PC-9 (cell line): ENCODE data around the gene HOXA1. TPM values are rescaled to one million over a fixed set of nuclear protein-coding genes. Genes with fewer than 3 reads are reported as not detected.

Experiments
- BruUV-seq: library from RNA; stranded (reverse); fragments of 400-500 nt; replicated peaks from 2 replicates; lab custom pipeline; 2021; lab: Mats Ljungman, UMichigan
- CTCF ChIA-PET: fragments of 300-600 bp; sonication (Branson Sonifier 250); formaldehyde crosslinking; loops from one replicate; lab custom pipeline; 2022; ENCODE audit warnings: antibody characterized with exemption; lab: Charles Lee
- POLR2A ChIA-PET: fragments of 300-600 bp; sonication (Branson Sonifier 250); formaldehyde crosslinking; loops from one replicate; lab custom pipeline; 2022; ENCODE audit warnings: antibody characterized with exemption; ENCODE audit not compliant: unreplicated experiment; lab: Charles Lee
- DNase-seq, 2 experiments: peaks; one replicate each; pipeline versions ENCODE4 v3.0.0 to v3.0.0-alpha.2; 2015 to 2022; ENCODE audit warnings: mixed read lengths in 1 of 2
- H2AFZ ChIP-seq: fragments of 200-600 bp; sonication (generic); 2 replicates; pipeline ENCODE4 v1.8.1; 2017; ENCODE audit warnings: antibody characterized with exemption
- H3F3A ChIP-seq: fragments of 200-600 bp; sonication (generic); 2 replicates; pipeline ENCODE4 v1.8.1; 2017; ENCODE audit warnings: antibody characterized with exemption, mild to moderate bottlenecking, low read depth; ENCODE audit not compliant: insufficient read depth
- H3K27ac ChIP-seq: fragments of 200-600 bp; sonication (generic); 2 replicates; pipeline ENCODE4 v1.6.1; 2016; ENCODE audit warnings: mixed run types
- H3K27me3 ChIP-seq: fragments of 200-600 bp; sonication (generic); 2 replicates; pipeline ENCODE4 v1.6.1; 2016; ENCODE audit warnings: low read depth, mixed run types; ENCODE audit not compliant: insufficient read depth
- H3K36me3 ChIP-seq: fragments of 200-600 bp; sonication (generic); 2 replicates; pipeline ENCODE4 v1.6.1; 2016; ENCODE audit warnings: low read depth, mixed run types
- H3K4me1 ChIP-seq: fragments of 200-600 bp; sonication (generic); replicated peaks from 2 replicates; pipeline ENCODE4 v1.6.1; 2016; ENCODE audit warnings: mixed run types; ENCODE audit not compliant: insufficient read depth
- H3K4me2 ChIP-seq: fragments of 200-600 bp; sonication (generic); 2 replicates; pipeline ENCODE4 v1.6.1; 2017; ENCODE audit warnings: mixed run types
- H3K4me3 ChIP-seq: fragments of 200-600 bp; sonication (generic); 2 replicates; pipeline ENCODE4 v1.6.1; 2016; ENCODE audit warnings: mixed run types
- H3K79me2 ChIP-seq: fragments of 200-600 bp; sonication (generic); 2 replicates; pipeline ENCODE4 v1.6.1; 2017; ENCODE audit warnings: low read depth, mixed run types
- H3K9me2 ChIP-seq: fragments of 200-600 bp; sonication (generic); 2 replicates; pipeline ENCODE4 v1.8.1; 2017; ENCODE audit warnings: mild to moderate bottlenecking; ENCODE audit not compliant: insufficient read depth
- H3K9me3 ChIP-seq: fragments of 200-600 bp; sonication (generic); 2 replicates; pipeline ENCODE4 v1.8.1; 2016; ENCODE audit warnings: low read depth; ENCODE audit not compliant: insufficient read depth
- H4K20me1 ChIP-seq: fragments of 200-600 bp; sonication (generic); 2 replicates; pipeline ENCODE4 v1.8.1; 2017; ENCODE audit not compliant: insufficient read depth
- EZH2 ChIP-seq: fragments of 200-600 bp; sonication (generic); IDR thresholded peaks from 2 replicates; pipeline ENCODE4 v1.8.0; 2017; ENCODE audit warnings: antibody characterized with exemption, low read depth
- intact Hi-C: fragments of 100-400 bp; cut with micrococcal nuclease; formaldehyde crosslinking; loops from one replicate; pipeline ENCODE4 v1.10.0; 2022; ENCODE audit not compliant: unreplicated experiment
- total RNA-seq: library from RNA; stranded (reverse); gene quantifications from 2 replicates; pipeline ENCODE4 v1.2.3, GENCODE V29; 2021
- TF ChIP-seq, protein P1 (sequence below): fragments of 200-600 bp; sonication (generic); conservative IDR thresholded peaks from 2 replicates; pipeline ENCODE4 v1.6.1; 2017; ENCODE audit warnings: mixed run types, antibody characterized with exemption, mild to moderate bottlenecking, moderate library complexity

Gene HOXA1
- total RNA-seq, 1 experiment from 2014 or later = 2.2 TPM

DNA sequence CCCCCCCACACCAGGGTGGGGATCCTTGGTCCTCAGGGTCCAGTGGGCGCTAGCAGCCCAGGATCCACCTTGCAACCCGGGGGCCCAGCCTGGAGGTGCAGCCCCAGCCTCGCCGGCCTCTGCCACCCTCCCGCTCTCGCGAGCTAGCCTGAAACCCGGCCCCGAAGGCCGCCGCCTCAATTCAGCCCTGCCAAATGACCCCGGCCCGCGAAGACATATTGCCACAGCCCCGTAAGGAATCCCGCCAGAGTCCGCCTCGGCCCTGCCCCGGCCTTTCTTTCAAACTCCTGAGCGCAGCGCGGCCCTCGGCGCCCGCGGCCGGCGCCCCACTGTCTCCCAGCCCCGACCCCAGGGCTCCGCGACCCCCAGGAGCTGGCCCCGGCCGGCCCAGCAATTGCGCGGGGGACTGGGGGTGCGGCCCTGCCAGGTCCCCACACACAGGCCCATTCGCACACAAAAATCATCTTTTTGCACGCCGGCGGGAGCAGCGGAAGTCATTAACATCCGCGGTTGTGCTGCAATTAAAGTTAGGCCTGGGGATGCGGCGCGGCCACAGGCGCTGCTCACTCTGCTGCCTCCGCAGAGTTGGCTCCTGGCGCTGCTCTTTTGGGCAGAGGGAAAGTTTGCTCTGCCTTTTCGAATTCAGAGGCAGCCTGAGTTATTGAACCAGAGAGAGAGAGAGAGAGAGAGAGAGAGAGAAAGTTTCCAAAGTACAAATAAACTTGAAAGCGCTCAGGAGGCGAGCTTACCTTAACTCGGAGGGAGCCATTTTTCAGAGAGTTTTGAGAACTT, 43.7 kb upstream of the HOXA1 start:
- Histone ChIP-seq H4K20me1 (no peaks in the 10 kb centered on the region), H3K27me3 (no peaks in the 10 kb centered on the region), H3K36me3 (no peaks in the 10 kb centered on the region), H3K4me1 (peaks cover 29% of the 10 kb centered on the region), H3K27ac (no peak overlapping the region), H2AFZ (no peak overlapping the region), H3K4me3 (no peak overlapping the region), H3F3A (peaks cover 17% of the 10 kb centered on the region), H3K9me2 (no peaks in the 10 kb centered on the region), H3K9me3 (no peaks in the 10 kb centered on the region), H3K4me2 (no peak overlapping the region), H3K79me2 (no peaks in the 10 kb centered on the region)
- no TSS peak for BruUV-seq
- TF ChIP-seq EZH2 = no peak
- TF ChIP-seq, protein P1, sequence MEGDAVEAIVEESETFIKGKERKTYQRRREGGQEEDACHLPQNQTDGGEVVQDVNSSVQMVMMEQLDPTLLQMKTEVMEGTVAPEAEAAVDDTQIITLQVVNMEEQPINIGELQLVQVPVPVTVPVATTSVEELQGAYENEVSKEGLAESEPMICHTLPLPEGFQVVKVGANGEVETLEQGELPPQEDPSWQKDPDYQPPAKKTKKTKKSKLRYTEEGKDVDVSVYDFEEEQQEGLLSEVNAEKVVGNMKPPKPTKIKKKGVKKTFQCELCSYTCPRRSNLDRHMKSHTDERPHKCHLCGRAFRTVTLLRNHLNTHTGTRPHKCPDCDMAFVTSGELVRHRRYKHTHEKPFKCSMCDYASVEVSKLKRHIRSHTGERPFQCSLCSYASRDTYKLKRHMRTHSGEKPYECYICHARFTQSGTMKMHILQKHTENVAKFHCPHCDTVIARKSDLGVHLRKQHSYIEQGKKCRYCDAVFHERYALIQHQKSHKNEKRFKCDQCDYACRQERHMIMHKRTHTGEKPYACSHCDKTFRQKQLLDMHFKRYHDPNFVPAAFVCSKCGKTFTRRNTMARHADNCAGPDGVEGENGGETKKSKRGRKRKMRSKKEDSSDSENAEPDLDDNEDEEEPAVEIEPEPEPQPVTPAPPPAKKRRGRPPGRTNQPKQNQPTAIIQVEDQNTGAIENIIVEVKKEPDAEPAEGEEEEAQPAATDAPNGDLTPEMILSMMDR = no peak
- intact Hi-C loops = no loop called here
- no peak for DNase-seq
- POLR2A ChIA-PET = no interaction called here
- CTCF ChIA-PET = no interaction called here

DNA sequence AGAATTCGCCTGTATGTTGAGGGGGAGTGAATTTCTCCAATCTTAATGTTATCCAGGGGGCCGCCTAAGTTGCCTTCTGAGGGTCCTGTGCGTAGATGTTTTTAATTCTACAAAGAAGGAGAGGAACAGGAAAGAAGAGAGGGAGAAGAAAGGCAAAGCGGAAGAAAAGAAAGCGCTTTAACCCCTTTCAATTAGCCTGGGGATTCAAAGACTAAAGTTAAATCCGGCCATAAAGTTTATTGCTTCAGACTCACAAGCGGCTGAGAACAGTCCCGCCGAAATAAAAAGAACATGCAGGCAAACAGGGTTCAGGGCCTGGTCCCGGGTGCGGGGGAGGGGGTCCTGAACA, 43.2 kb upstream of the HOXA1 start:
- no peak overlapping the region for H2AFZ ChIP-seq
- no peaks in the 10 kb centered on the region for H3K36me3 ChIP-seq
- no peak overlapping the region for H3K27ac ChIP-seq
- peaks cover 35% of the 10 kb centered on the region for H3K4me1 ChIP-seq
- ChIA-PET POLR2A (no interaction called here), CTCF (no interaction called here)
- no peaks in the 10 kb centered on the region for H3K79me2 ChIP-seq
- no peaks in the 10 kb centered on the region for H3K9me2 ChIP-seq
- no TSS peak for BruUV-seq
- no peaks in the 10 kb centered on the region for H4K20me1 ChIP-seq
- TF ChIP-seq EZH2 = no peak
- TF ChIP-seq, protein P1 = no peak
- no peak for DNase-seq
- no peak overlapping the region for H3K4me3 ChIP-seq
- intact Hi-C loops = no loop called here
- no peak overlapping the region for H3K4me2 ChIP-seq
- H3K27me3 ChIP-seq = no peaks in the 10 kb centered on the region
- peaks cover 23% of the 10 kb centered on the region for H3F3A ChIP-seq
- no peaks in the 10 kb centered on the region for H3K9me3 ChIP-seq

DNA sequence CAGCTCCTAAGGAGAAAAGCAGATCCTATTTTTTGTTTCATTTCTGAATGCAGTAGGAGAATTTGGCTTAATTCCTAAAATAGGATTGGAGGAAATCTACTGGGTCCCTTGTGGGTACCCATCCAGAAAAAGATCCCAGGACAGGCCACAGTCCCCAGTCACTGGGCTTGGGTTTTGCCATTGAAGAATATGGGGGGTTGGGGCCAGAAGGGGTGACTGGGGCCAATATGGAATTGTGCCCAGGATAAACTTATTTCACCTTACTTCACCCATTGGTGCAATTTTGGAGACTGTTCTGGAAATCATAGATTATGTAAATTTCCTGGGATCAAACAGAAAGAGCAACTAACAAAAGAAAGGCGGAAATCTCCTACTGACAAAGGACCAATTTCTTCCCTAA, 42.7 kb upstream of the HOXA1 start:
- no TSS peak for BruUV-seq
- no peak overlapping the region for H3K27ac ChIP-seq
- no peak for DNase-seq
- ChIA-PET CTCF (no interaction called here), POLR2A (no interaction called here)
- intact Hi-C loops = no loop called here
- no peaks in the 10 kb centered on the region for H4K20me1 ChIP-seq
- peaks cover 39% of the 10 kb centered on the region for H3K4me1 ChIP-seq
- TF ChIP-seq, protein P1 = no peak
- TF ChIP-seq EZH2 = no peak
- H3K27me3 ChIP-seq = no peaks in the 10 kb centered on the region
- H3K4me3 ChIP-seq = no peak overlapping the region
- H3K36me3 ChIP-seq = no peaks in the 10 kb centered on the region
- no peaks in the 10 kb centered on the region for H3K9me2 ChIP-seq
- H3K79me2 ChIP-seq = no peaks in the 10 kb centered on the region
- no peaks in the 10 kb centered on the region for H3K9me3 ChIP-seq
- H2AFZ ChIP-seq = no peak overlapping the region
- peaks cover 28% of the 10 kb centered on the region for H3F3A ChIP-seq
- H3K4me2 ChIP-seq = no peak overlapping the region
